Smooth muscle cell (in vitro differentiated cells): ENCODE measurements around the gene SLC25A31. TPM values are rescaled to one million over a fixed set of nuclear protein-coding genes. Genes with fewer than 3 reads are reported as not detected.

Source experiments
- DNase-seq: peaks from one replicate; lab custom pipeline; 2025; ENCODE audit not compliant: unreplicated experiment; lab: John Stamatoyannopoulos, UW
- H2AFZ ChIP-seq: fragments of 200-600 bp; sonication (generic); 2 replicates; pipeline ENCODE4 v1.6.0; 2016; ENCODE audit warnings: antibody characterized with exemption, low read depth, mild to moderate bottlenecking
- H3F3A ChIP-seq: fragments of 200-600 bp; sonication (generic); 2 replicates; pipeline ENCODE4 v1.6.0; 2017; ENCODE audit warnings: antibody characterized with exemption, low read depth
- H3K27ac ChIP-seq: fragments of 200-600 bp; sonication (generic); 2 replicates; pipeline ENCODE4 v1.5.1; 2016; ENCODE audit warnings: low read depth, mild to moderate bottlenecking
- H3K27me3 ChIP-seq: fragments of 200-600 bp; sonication (generic); 2 replicates; pipeline ENCODE4 v1.6.1; 2016; ENCODE audit warnings: low read depth, mild to moderate bottlenecking
- H3K36me3 ChIP-seq: fragments of 200-600 bp; sonication (generic); 2 replicates; pipeline ENCODE4 v1.5.1; 2016; ENCODE audit warnings: low read depth
- H3K4me1 ChIP-seq: fragments of 200-600 bp; sonication (generic); 2 replicates; pipeline ENCODE4 v1.5.1; 2016; ENCODE audit warnings: low read depth
- H3K4me2 ChIP-seq: fragments of 200-600 bp; sonication (generic); 2 replicates; pipeline ENCODE4 v1.6.0; 2016; ENCODE audit warnings: mild to moderate bottlenecking
- H3K4me3 ChIP-seq: fragments of 200-600 bp; sonication (generic); 2 replicates; pipeline ENCODE4 v1.5.1; 2016; ENCODE audit warnings: mild to moderate bottlenecking
- H3K79me2 ChIP-seq: fragments of 200-600 bp; sonication (generic); 2 replicates; pipeline ENCODE4 v1.6.0; 2016; ENCODE audit warnings: low read depth, mild to moderate bottlenecking
- H3K9ac ChIP-seq: fragments of 200-600 bp; sonication (generic); 2 replicates; pipeline ENCODE4 v1.6.0; 2016; ENCODE audit warnings: low read depth
- H3K9me3 ChIP-seq: fragments of 200-600 bp; sonication (generic); replicated peaks from 2 replicates; pipeline ENCODE4 v1.5.1; 2016; ENCODE audit warnings: low read depth
- H4K20me1 ChIP-seq: fragments of 200-600 bp; sonication (generic); 2 replicates; pipeline ENCODE4 v1.6.0; 2016; ENCODE audit warnings: low read depth
- CTCF ChIP-seq: fragments of 200-600 bp; sonication (generic); IDR thresholded peaks from 2 replicates; pipeline ENCODE4 v1.5.1; 2017; ENCODE audit warnings: borderline replicate concordance, mild to moderate bottlenecking, antibody characterized with exemption; ENCODE audit not compliant: insufficient read depth, poor library complexity, severe bottlenecking
- WGBS: methylation state at CpG from one replicate; pipeline ENCODE4 v1.1.7; 2016; ENCODE audit warnings: low lambda C conversion rate; 5-methylcytosine and 5-hydroxymethylcytosine counted together
- polyA plus RNA-seq: library from polyadenylated mRNA; unstranded; fragments of >200 nt; fragmentation: Nextera tagmentation; extraction: Ambion mirVana; gene quantifications from 2 replicates; pipeline ENCODE4 v1.2.1, GENCODE V29; 2016
- total RNA-seq: library from RNA; depleted of rRNA; stranded (reverse); fragments of >200 nt; gene quantifications from 2 replicates; pipeline ENCODE4 v1.2.3, GENCODE V29; 2014

The SLC25A31 gene
- total and polyA plus RNA-seq, 2 experiments from 2014 or later = not detected

GRCh38 chr4:127809173-127809800 is 79.1 kb downstream of the SLC25A31 start:
- DNase-seq = no peak
- Histone ChIP-seq H3K36me3 (no peaks in the 10 kb centered on the region), H3K27me3 (no peaks in the 10 kb centered on the region), H3K79me2 (no peaks in the 10 kb centered on the region), H3K9me3 (no peaks in the 10 kb centered on the region), H3K4me2 (no peak overlapping the region), H3K4me1 (no peaks in the 10 kb centered on the region), H3F3A (no peaks in the 10 kb centered on the region), H3K27ac (no peak overlapping the region), H3K9ac (no peak overlapping the region), H3K4me3 (no peak overlapping the region), H4K20me1 (no peaks in the 10 kb centered on the region), H2AFZ (no peak overlapping the region)
- 85% methylated on average over 6 of the region's 6 CpGs for WGBS
- no peak for TF ChIP-seq CTCF

GRCh38 chr4:127810551-127810950 is 80.4 kb downstream of the SLC25A31 start:
- Histone ChIP-seq H3K27me3 (no peaks in the 10 kb centered on the region), H3K4me3 (no peak overlapping the region), H3K4me2 (no peak overlapping the region), H3K9ac (no peak overlapping the region), H3K27ac (no peak overlapping the region), H3K36me3 (no peaks in the 10 kb centered on the region), H3K4me1 (no peaks in the 10 kb centered on the region), H2AFZ (no peak overlapping the region), H3K79me2 (no peaks in the 10 kb centered on the region), H4K20me1 (no peaks in the 10 kb centered on the region), H3F3A (no peaks in the 10 kb centered on the region), H3K9me3 (no peaks in the 10 kb centered on the region)
- WGBS = 91% methylated on average over 3 of the region's 3 CpGs
- no peak for TF ChIP-seq CTCF
- no peak for DNase-seq

GRCh38 chr4:127822430-127822829 is 92.2 kb downstream of the SLC25A31 start:
- H3K9me3 ChIP-seq = no peaks in the 10 kb centered on the region

More at GRCh38 chr4:127822430-127822829, 92.2 kb downstream of the SLC25A31 start:
- no peaks in the 10 kb centered on the region for H3K36me3 ChIP-seq
- H3K79me2 ChIP-seq = no peaks in the 10 kb centered on the region
- H4K20me1 ChIP-seq = no peaks in the 10 kb centered on the region
- no peak for TF ChIP-seq CTCF
- no peak overlapping the region for H2AFZ ChIP-seq
- H3F3A ChIP-seq = no peaks in the 10 kb centered on the region
- H3K4me2 ChIP-seq = no peak overlapping the region
- H3K27ac ChIP-seq = no peak overlapping the region
- DNase-seq = no peak
- WGBS = 65% methylated on average over 2 of the region's 2 CpGs
- H3K27me3 ChIP-seq = no peaks in the 10 kb centered on the region
- H3K4me3 ChIP-seq = no peak overlapping the region
- no peaks in the 10 kb centered on the region for H3K4me1 ChIP-seq
- no peak overlapping the region for H3K9ac ChIP-seq

Other genes with a start within 250 kb of the SLC25A31 start
- 32.8 and 36.0 TPM in 2 replicates for gene INTU, start 97.4 kb upstream of the SLC25A31 start, total RNA-seq
- 4.3 and 8.0 TPM in 2 replicates for gene INTU, start 97.4 kb upstream of the SLC25A31 start, polyA plus RNA-seq
- gene HSPA4L, start 51.9 kb downstream of the SLC25A31 start, total RNA-seq = 5.0 and 6.9 TPM in 2 replicates
- gene HSPA4L, start 51.9 kb downstream of the SLC25A31 start, polyA plus RNA-seq = 0.95 and 3.9 TPM in 2 replicates
- 10.1 and 19.9 TPM in 2 replicates for gene PLK4, start 150.5 kb downstream of the SLC25A31 start, total RNA-seq
- 6.9 and 7.1 TPM in 2 replicates for gene PLK4, start 150.5 kb downstream of the SLC25A31 start, polyA plus RNA-seq
- 20.1 and 21.0 TPM in 2 replicates for gene MFSD8, start 234.8 kb downstream of the SLC25A31 start, total RNA-seq
- 8.2 and 11.5 TPM in 2 replicates for gene MFSD8, start 234.8 kb downstream of the SLC25A31 start, polyA plus RNA-seq
- gene ABHD18, start 235.0 kb downstream of the SLC25A31 start, total RNA-seq = 10.0 and 11.3 TPM in 2 replicates
- 3.7 and 4.3 TPM in 2 replicates for gene ABHD18, start 235.0 kb downstream of the SLC25A31 start, polyA plus RNA-seq